Sigmoid colon (tissue), 7 donors: Measurements from ENCODE around the gene SSC5D. TPM values are rescaled to one million over a fixed set of nuclear protein-coding genes. Genes with fewer than 3 reads are reported as not detected.
A peak's percentile ranks its signal among the peaks of the same experiment; 100 is the strongest.

Experiments used
- DNase-seq: peaks from one replicate; pipeline ENCODE4 v3.0.0-alpha.2; 2019
- H3K27ac ChIP-seq, 4 donors: fragments of 200-600 bp; sonication (generic); one replicate each; pipeline ENCODE4 v1.5.1; 2016 to 2019; ENCODE audit warnings: mild to moderate bottlenecking in 1 of 4
- H3K27me3 ChIP-seq, 3 donors: fragments of 200-600 bp; sonication (generic); one replicate each; pipeline ENCODE4 v1.5.1; 2019; ENCODE audit warnings: mild to moderate bottlenecking in 1 of 3
- H3K36me3 ChIP-seq, 4 donors: fragments of 200-600 bp; sonication (generic); one replicate each; pipeline ENCODE4 v1.5.1; 2016 to 2019
- H3K4me1 ChIP-seq, 4 donors: fragments of 200-600 bp; sonication (generic); one replicate each; pipeline ENCODE4 v1.5.1; 2017 to 2019
- H3K4me3 ChIP-seq, 4 donors: fragments of 200-600 bp; sonication (generic); one replicate each; pipeline ENCODE4 v1.5.1; 2017 to 2019; ENCODE audit warnings: mild to moderate bottlenecking in 2 of 4, moderate library complexity in 1 of 4
- H3K9me3 ChIP-seq, 4 donors: fragments of 200-600 bp in 3 of 4; sonication (generic) in 3 of 4; one replicate each; pipeline versions ENCODE4 v1.5.1 to v1.6.1; 2013 to 2019
- EP300 ChIP-seq, 4 donors: sonication (generic); formaldehyde crosslinking; IDR thresholded peaks; one replicate each; pipeline ENCODE4 v1.6.1; 2017; ENCODE audit warnings: antibody characterized with exemption in 4 of 4
- POLR2A ChIP-seq, 2 donors: fragments of 450-650 bp; IDR thresholded peaks; one replicate each; pipeline ENCODE4 v1.6.1; 2016; ENCODE audit warnings: antibody characterized with exemption in 2 of 2, mild to moderate bottlenecking in 2 of 2, moderate library complexity in 2 of 2
- POLR2AphosphoS5 ChIP-seq, 4 donors: sonication (generic); formaldehyde crosslinking; IDR thresholded peaks; one replicate each; pipeline ENCODE4 v1.6.1; 2017; ENCODE audit warnings: antibody characterized with exemption in 4 of 4
- WGBS, 2 donors: extraction: QIAGEN DNeasy Blood & Tissue Kit; methylation state at CpG; one replicate each; pipeline ENCODE4 v1.1.7; 2013; 5-methylcytosine and 5-hydroxymethylcytosine counted together
- intact Hi-C: fragments of 100-400 bp; cut with DNase I; formaldehyde crosslinking; loops from one replicate; pipeline ENCODE4 v1.15.1; 2023
- polyA plus RNA-seq, 3 donors: library from polyadenylated mRNA; stranded (reverse); fragments of 200-250 nt; gene quantifications; one replicate each; pipeline ENCODE4 v1.2.3, GENCODE V29; 2013
- total RNA-seq, 4 donors: library from RNA; depleted of rRNA; stranded (reverse); fragments of >200 nt; gene quantifications; one replicate each; pipeline ENCODE4 v1.1.0, GENCODE V29; 2016
- TF ChIP-seq, protein P1 (sequence below), 4 experiments: fragments of 450-650 bp in 3 of 4; fragments of 200-600 bp in 1 of 4; IDR thresholded peaks; one replicate each; pipeline ENCODE4 v1.5.1; 2016 to 2019; ENCODE audit warnings: antibody characterized with exemption in 4 of 4, mild to moderate bottlenecking in 3 of 4, moderate library complexity in 2 of 4
- donor health status: healthy with polysubstance abuse.
- donor health status: Bipolar disorder and iron deficiency.
- donor health status: healthy.

Gene SSC5D
- total and polyA plus RNA-seq, 7 donors = 1.2 to 66.7 (median 14.4) TPM; not detected in 1

- Histone ChIP-seq H3K27ac (peak overlapping the region; percentile 93 to 98 (median 96)), H3K27me3 (no peaks in the 10 kb centered on the region), H3K9me3 (no peaks in the 10 kb centered on the region), H3K36me3 (peaks cover 0 to 15% (median 0%) of the 10 kb centered on the region in 4 donors), H3K4me1 (peaks cover 0 to 34% (median 24%) of the 10 kb centered on the region in 4 donors), H3K4me3 (peak overlapping the region; percentile 61 to 93 (median 86))
- no peak for DNase-seq
- 25 to 51% methylated on average over 16 of the region's 16 CpGs for WGBS, 2 donors
- intact Hi-C loops = loop anchor here (2.0 kb wide), 1 partner anchor 51 kb away; no protein-coding TSS in a partner anchor
- TF ChIP-seq EP300 (IDR thresholded peaks at IDR 0.05) = no peak
- TF ChIP-seq POLR2AphosphoS5 (IDR thresholded peaks at IDR 0.05) = no peak
- TF ChIP-seq, protein P1, sequence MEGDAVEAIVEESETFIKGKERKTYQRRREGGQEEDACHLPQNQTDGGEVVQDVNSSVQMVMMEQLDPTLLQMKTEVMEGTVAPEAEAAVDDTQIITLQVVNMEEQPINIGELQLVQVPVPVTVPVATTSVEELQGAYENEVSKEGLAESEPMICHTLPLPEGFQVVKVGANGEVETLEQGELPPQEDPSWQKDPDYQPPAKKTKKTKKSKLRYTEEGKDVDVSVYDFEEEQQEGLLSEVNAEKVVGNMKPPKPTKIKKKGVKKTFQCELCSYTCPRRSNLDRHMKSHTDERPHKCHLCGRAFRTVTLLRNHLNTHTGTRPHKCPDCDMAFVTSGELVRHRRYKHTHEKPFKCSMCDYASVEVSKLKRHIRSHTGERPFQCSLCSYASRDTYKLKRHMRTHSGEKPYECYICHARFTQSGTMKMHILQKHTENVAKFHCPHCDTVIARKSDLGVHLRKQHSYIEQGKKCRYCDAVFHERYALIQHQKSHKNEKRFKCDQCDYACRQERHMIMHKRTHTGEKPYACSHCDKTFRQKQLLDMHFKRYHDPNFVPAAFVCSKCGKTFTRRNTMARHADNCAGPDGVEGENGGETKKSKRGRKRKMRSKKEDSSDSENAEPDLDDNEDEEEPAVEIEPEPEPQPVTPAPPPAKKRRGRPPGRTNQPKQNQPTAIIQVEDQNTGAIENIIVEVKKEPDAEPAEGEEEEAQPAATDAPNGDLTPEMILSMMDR (IDR thresholded peaks at IDR 0.05) = no peak
- TF ChIP-seq POLR2A (IDR thresholded peaks at IDR 0.05) = no peak
These were observed 28.1 kb upstream of the SSC5D start for GRCh38 chr19:55459950-55460657.

GRCh38 chr19:55460670-55461258 lies 27.5 kb upstream of the SSC5D start:
- 6 to 23% methylated on average over 24 of the region's 24 CpGs for WGBS, 2 donors
- no peaks in the 10 kb centered on the region for H3K9me3 ChIP-seq
- H3K27me3 ChIP-seq = no peaks in the 10 kb centered on the region
- DNase-seq = peak; percentile 96
- peak overlapping the region; percentile 61 to 93 (median 86) for H3K4me3 ChIP-seq
- peaks cover 0 to 34% (median 24%) of the 10 kb centered on the region in 4 donors for H3K4me1 ChIP-seq
- peak in 1 of 4 donors; percentile 21 for TF ChIP-seq POLR2AphosphoS5 (IDR thresholded peaks at IDR 0.05)
- TF ChIP-seq POLR2A (IDR thresholded peaks at IDR 0.05) = no peak
- peak overlapping the region; percentile 93 to 98 (median 96) for H3K27ac ChIP-seq
- H3K36me3 ChIP-seq = peaks cover 0 to 9% (median 0%) of the 10 kb centered on the region in 4 donors
- intact Hi-C loops = loop anchor here (1.0 to 2.0 kb wide), 2 partner anchors 52 to 180 kb away; partner anchors contain the start of gene HSPBP1

GRCh38 chr19:55461259-55461973 lies 26.8 kb upstream of the SSC5D start, which contains the start of gene ISOC2:
TSS of gene ISOC2 (minus strand) at chr19:55461642. CDS start at chr19:55456486, 5,156 bp downstream.
- TF ChIP-seq EP300 (IDR thresholded peaks at IDR 0.05) = no peak
- TF ChIP-seq, protein P1 (IDR thresholded peaks at IDR 0.05) = no peak
- peak; percentile 83 to 89 (median 86) for TF ChIP-seq POLR2AphosphoS5 (IDR thresholded peaks at IDR 0.05)
- TF ChIP-seq POLR2A (IDR thresholded peaks at IDR 0.05) = peak; percentile 77 to 78
- intact Hi-C loops = loop anchor here (1.0 to 2.0 kb wide), 2 partner anchors 53 to 181 kb away; partner anchors contain the start of gene HSPBP1
- Histone ChIP-seq H3K4me3 (peak within 1 kb of the TSS; percentile 61 to 93 (median 86)), H3K36me3 (peaks cover 0 to 2% (median 0%) of the 10 kb centered on the region in 4 donors), H3K4me1 (peaks cover 0 to 34% (median 24%) of the 10 kb centered on the region in 4 donors), H3K27me3 (no peaks in the 10 kb centered on the region), H3K27ac (peak within 1 kb of the TSS; percentile 93 to 98 (median 96)), H3K9me3 (no peaks in the 10 kb centered on the region)
- 0 to 1% methylated on average over 54 of the region's 54 CpGs for WGBS, 2 donors
- DNase-seq = peak; percentile 100

- H3K27me3 ChIP-seq = no peaks in the 10 kb centered on the region
- peak overlapping the region; percentile 85 to 98 (median 90) for H3K27ac ChIP-seq
- no peak for TF ChIP-seq EP300 (IDR thresholded peaks at IDR 0.05)
- TF ChIP-seq, protein P1 (IDR thresholded peaks at IDR 0.05) = no peak
- peak in 1 of 2 donors; percentile 66 for TF ChIP-seq POLR2A (IDR thresholded peaks at IDR 0.05)
- TF ChIP-seq POLR2AphosphoS5 (IDR thresholded peaks at IDR 0.05) = peak in 3 of 4 donors; percentile 5 to 59 (median 26)
- H3K4me3 ChIP-seq = peak overlapping the region; percentile 61 to 93 (median 76)
- DNase-seq = no peak
- no peaks in the 10 kb centered on the region for H3K36me3 ChIP-seq
- WGBS, 2 donors = 8 to 11% methylated on average over 27 of the region's 27 CpGs
- H3K9me3 ChIP-seq = no peaks in the 10 kb centered on the region
- intact Hi-C loops = loop anchor here (1.0 to 2.0 kb wide), 2 partner anchors 53 to 182 kb away; partner anchors contain the start of gene HSPBP1
- peaks cover 0 to 34% (median 24%) of the 10 kb centered on the region in 4 donors for H3K4me1 ChIP-seq
These were observed 26.1 kb upstream of the SSC5D start for GRCh38 chr19:55461974-55462626.
